Astrocyte (in vitro differentiated cells and primary cell): ENCODE results near the gene POU6F2. TPM values are rescaled to one million over a fixed set of nuclear protein-coding genes. Genes with fewer than 3 reads are reported as not detected.

Source experiments
- DNase-seq: peaks from one replicate; pipeline ENCODE4 v3.0.0-alpha.2; 2010; ENCODE audit warnings: low read depth
- FAIRE-seq: peaks from 2 replicates; lab custom pipeline; 2011; peaks lifted over from hg19 to GRCh38; lab: Jason Lieb, UNC
- H2AFZ ChIP-seq: 2 replicates; pipeline ENCODE4 v1.6.0; 2012; ENCODE audit warnings: low read depth, low read length, inconsistent platforms
- H3K27ac ChIP-seq: 2 replicates; pipeline ENCODE4 v1.5.1; 2011; ENCODE audit warnings: low read depth, low read length, inconsistent platforms
- H3K27me3 ChIP-seq: 2 replicates; pipeline ENCODE4 v1.6.0; 2011; ENCODE audit warnings: low read length, inconsistent platforms; ENCODE audit not compliant: insufficient read depth
- H3K36me3 ChIP-seq: 2 replicates; pipeline ENCODE4 v1.5.1; 2011; ENCODE audit warnings: low read length, inconsistent platforms; ENCODE audit not compliant: insufficient read depth
- H3K4me1 ChIP-seq: 2 replicates; pipeline ENCODE4 v1.5.1; 2011; ENCODE audit warnings: low read length, inconsistent platforms; ENCODE audit not compliant: insufficient read depth
- H3K4me2 ChIP-seq: 2 replicates; pipeline ENCODE4 v1.6.0; 2012; ENCODE audit warnings: low read length, inconsistent platforms
- H3K4me3 ChIP-seq: 2 replicates; pipeline ENCODE4 v1.5.1; 2011; ENCODE audit warnings: low read depth, mild to moderate bottlenecking, low read length, inconsistent platforms; ENCODE audit not compliant: insufficient read depth
- H3K79me2 ChIP-seq: 2 replicates; pipeline ENCODE4 v1.6.0; 2012; ENCODE audit warnings: mild to moderate bottlenecking, low read length, inconsistent platforms; ENCODE audit not compliant: insufficient read depth
- H3K9ac ChIP-seq: 2 replicates; pipeline ENCODE4 v1.6.0; 2012; ENCODE audit warnings: mild to moderate bottlenecking, low read length, inconsistent platforms
- H3K9me3 ChIP-seq: 2 replicates; pipeline ENCODE4 v1.5.1; 2012; ENCODE audit warnings: low read depth, mild to moderate bottlenecking, low read length, inconsistent platforms; ENCODE audit not compliant: insufficient read depth
- H4K20me1 ChIP-seq: 2 replicates; pipeline ENCODE4 v1.6.0; 2012; ENCODE audit warnings: low read length, inconsistent platforms; ENCODE audit not compliant: insufficient read depth
- H3K27ac Mint-ChIP-seq: one replicate; pipeline ENCODE4 v1.8.0; 2021; ENCODE audit warnings: mild to moderate bottlenecking, mixed read lengths; ENCODE audit not compliant: unreplicated experiment
- H3K27me3 Mint-ChIP-seq: one replicate; pipeline ENCODE4 v1.8.0; 2021; ENCODE audit warnings: low read depth, mixed read lengths; ENCODE audit not compliant: unreplicated experiment
- H3K36me3 Mint-ChIP-seq: one replicate; pipeline ENCODE4 v1.8.0; 2021; ENCODE audit warnings: low read depth, mixed read lengths; ENCODE audit not compliant: unreplicated experiment
- H3K4me1 Mint-ChIP-seq: one replicate; pipeline ENCODE4 v1.8.0; 2021; ENCODE audit warnings: low read depth, mixed read lengths; ENCODE audit not compliant: unreplicated experiment
- H3K4me3 Mint-ChIP-seq: one replicate; pipeline ENCODE4 v1.8.0; 2021; ENCODE audit warnings: mild to moderate bottlenecking, moderate library complexity, mixed read lengths; ENCODE audit not compliant: unreplicated experiment
- H3K9me3 Mint-ChIP-seq: one replicate; pipeline ENCODE4 v1.8.0; 2021; ENCODE audit warnings: mild to moderate bottlenecking, mixed read lengths; ENCODE audit not compliant: unreplicated experiment
- EZH2 ChIP-seq: IDR thresholded peaks from 2 replicates; pipeline ENCODE4 v1.6.1; 2012; ENCODE audit warnings: mild to moderate bottlenecking, low read length, inconsistent platforms; ENCODE audit not compliant: insufficient read depth
- total RNA-seq: library from RNA; stranded (reverse); gene quantifications from 2 replicates; pipeline ENCODE4 v1.2.1, GENCODE V29; 2021
- TF ChIP-seq, protein P1 (sequence below): IDR thresholded peaks from 2 replicates; pipeline ENCODE4 v1.5.1; 2011; ENCODE audit warnings: low read depth, mild to moderate bottlenecking, inconsistent platforms, low read length, moderate library complexity; ENCODE audit not compliant: insufficient read depth

POU6F2 gene
- total RNA-seq, 1 donor from 2014 or later: 0.45 TPM

DNA sequence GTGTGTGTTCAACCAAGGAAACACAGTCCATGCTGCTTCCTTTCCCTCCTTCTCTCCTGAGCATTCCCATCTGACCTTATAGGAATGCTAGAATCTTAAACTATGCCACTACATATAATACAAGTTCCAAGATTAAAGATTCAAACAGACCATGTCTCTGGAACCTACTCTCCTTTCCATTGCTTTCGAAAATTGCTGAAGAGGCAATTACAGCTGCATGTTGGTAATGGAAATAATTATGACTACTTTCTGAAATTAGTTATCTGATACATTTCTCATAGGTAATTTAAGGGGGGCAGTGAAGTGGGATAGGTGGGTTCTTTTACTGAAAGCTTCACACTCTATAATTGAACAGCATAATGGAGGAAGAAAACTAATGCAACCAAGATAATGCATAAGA, 302.6 kb downstream of the POU6F2 start:
- DNase-seq (no peak), FAIRE-seq (no peak)
- H3K9me3 ChIP-seq: no peaks in the 10 kb centered on the region
- Mint-ChIP-seq H3K27ac (no peak overlapping the region), H3K27me3 (no peaks in the 10 kb centered on the region), H3K4me1 (peaks cover 4% of the 10 kb centered on the region), H3K9me3 (no peaks in the 10 kb centered on the region), H3K36me3 (no peaks in the 10 kb centered on the region), H3K4me3 (no peak overlapping the region)
- no peak overlapping the region for H2AFZ ChIP-seq
- H3K4me2 ChIP-seq: no peak overlapping the region
- no peak overlapping the region for H3K9ac ChIP-seq
- no peak overlapping the region for H3K27ac ChIP-seq
- no peaks in the 10 kb centered on the region for H3K27me3 ChIP-seq
- no peaks in the 10 kb centered on the region for H3K79me2 ChIP-seq
- no peaks in the 10 kb centered on the region for H4K20me1 ChIP-seq
- TF ChIP-seq, protein P1, sequence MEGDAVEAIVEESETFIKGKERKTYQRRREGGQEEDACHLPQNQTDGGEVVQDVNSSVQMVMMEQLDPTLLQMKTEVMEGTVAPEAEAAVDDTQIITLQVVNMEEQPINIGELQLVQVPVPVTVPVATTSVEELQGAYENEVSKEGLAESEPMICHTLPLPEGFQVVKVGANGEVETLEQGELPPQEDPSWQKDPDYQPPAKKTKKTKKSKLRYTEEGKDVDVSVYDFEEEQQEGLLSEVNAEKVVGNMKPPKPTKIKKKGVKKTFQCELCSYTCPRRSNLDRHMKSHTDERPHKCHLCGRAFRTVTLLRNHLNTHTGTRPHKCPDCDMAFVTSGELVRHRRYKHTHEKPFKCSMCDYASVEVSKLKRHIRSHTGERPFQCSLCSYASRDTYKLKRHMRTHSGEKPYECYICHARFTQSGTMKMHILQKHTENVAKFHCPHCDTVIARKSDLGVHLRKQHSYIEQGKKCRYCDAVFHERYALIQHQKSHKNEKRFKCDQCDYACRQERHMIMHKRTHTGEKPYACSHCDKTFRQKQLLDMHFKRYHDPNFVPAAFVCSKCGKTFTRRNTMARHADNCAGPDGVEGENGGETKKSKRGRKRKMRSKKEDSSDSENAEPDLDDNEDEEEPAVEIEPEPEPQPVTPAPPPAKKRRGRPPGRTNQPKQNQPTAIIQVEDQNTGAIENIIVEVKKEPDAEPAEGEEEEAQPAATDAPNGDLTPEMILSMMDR: no peak
- no peak for TF ChIP-seq EZH2
- H3K36me3 ChIP-seq: no peaks in the 10 kb centered on the region
- no peaks in the 10 kb centered on the region for H3K4me1 ChIP-seq
- H3K4me3 ChIP-seq: no peak overlapping the region

DNA sequence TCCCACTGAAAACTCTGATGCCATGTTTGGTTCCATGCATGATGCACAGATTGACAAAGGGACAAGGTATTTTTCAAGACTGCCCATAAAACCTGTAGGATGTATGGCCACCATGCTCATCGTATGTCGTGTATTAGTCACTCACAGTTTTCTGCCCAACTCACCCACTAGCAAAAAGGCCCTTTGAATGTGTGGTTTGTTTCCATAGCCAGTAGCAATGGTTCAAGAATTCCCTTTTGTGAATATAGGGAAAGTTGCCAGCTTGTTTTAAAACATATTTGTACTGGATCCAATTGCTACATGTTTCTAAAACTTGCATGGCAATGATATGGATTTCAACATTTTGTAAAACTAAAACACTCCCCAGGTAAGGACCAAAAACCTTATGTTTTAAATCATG, 307.5 kb downstream of the POU6F2 start:
- Histone ChIP-seq H2AFZ (no peak overlapping the region), H3K4me2 (no peak overlapping the region), H3K9ac (no peak overlapping the region), H3K4me3 (no peak overlapping the region), H3K9me3 (no peaks in the 10 kb centered on the region), H3K27me3 (no peaks in the 10 kb centered on the region), H4K20me1 (no peaks in the 10 kb centered on the region), H3K36me3 (no peaks in the 10 kb centered on the region), H3K27ac (no peak overlapping the region), H3K79me2 (no peaks in the 10 kb centered on the region), H3K4me1 (no peaks in the 10 kb centered on the region)
- Mint-ChIP-seq H3K4me1 (peaks cover 4% of the 10 kb centered on the region), H3K4me3 (no peak overlapping the region), H3K9me3 (no peaks in the 10 kb centered on the region), H3K27ac (no peak overlapping the region), H3K27me3 (peaks cover 4% of the 10 kb centered on the region), H3K36me3 (no peaks in the 10 kb centered on the region)
- FAIRE-seq (no peak), DNase-seq (no peak)
- TF ChIP-seq, protein P1: no peak
- TF ChIP-seq EZH2: no peak

DNA sequence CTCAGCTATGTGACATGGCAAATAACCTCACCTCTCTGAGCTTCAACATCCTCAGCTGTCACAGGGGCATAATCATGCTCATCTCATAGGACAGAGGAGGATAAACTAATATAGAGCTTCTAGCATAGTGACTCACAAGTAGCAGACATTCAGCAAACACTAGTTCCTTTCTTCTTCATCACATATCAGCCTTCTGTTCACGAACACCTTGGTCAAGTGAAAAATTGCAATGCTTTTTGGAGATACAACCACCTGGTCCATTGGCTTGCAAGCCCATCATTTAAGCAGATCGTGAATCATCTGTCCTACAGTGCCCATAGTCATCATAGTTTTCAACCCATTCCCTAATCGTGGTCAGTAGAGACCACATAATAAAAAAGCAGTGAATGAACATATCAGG, 310.6 kb downstream of the POU6F2 start:
- no peaks in the 10 kb centered on the region for H3K79me2 ChIP-seq
- H3K4me1 ChIP-seq: no peaks in the 10 kb centered on the region
- H3K27ac ChIP-seq: no peak overlapping the region
- no peak overlapping the region for H3K4me3 Mint-ChIP-seq
- H3K4me2 ChIP-seq: no peak overlapping the region
- no peak overlapping the region for H3K9ac ChIP-seq
- H2AFZ ChIP-seq: no peak overlapping the region
- H3K27me3 Mint-ChIP-seq: peaks cover 10% of the 10 kb centered on the region
- H3K36me3 ChIP-seq: no peaks in the 10 kb centered on the region
- H3K9me3 ChIP-seq: no peaks in the 10 kb centered on the region
- H3K27me3 ChIP-seq: no peaks in the 10 kb centered on the region
- H3K9me3 Mint-ChIP-seq: no peaks in the 10 kb centered on the region
- no peak for FAIRE-seq
- no peak overlapping the region for H3K4me3 ChIP-seq
- no peak for TF ChIP-seq EZH2
- TF ChIP-seq, protein P1: no peak
- H4K20me1 ChIP-seq: no peaks in the 10 kb centered on the region
- no peak overlapping the region for H3K27ac Mint-ChIP-seq
- no peak for DNase-seq
- no peaks in the 10 kb centered on the region for H3K36me3 Mint-ChIP-seq
- H3K4me1 Mint-ChIP-seq: peaks cover 4% of the 10 kb centered on the region
